HepG2 (cell line): Measurements from ENCODE around the gene CADPS2. TPM values are rescaled to one million over a fixed set of nuclear protein-coding genes. Genes with fewer than 3 reads are reported as not detected.

Source experiments
- CENPT ChIP-seq: sonication (generic); formaldehyde crosslinking; IDR thresholded peaks from 2 replicates; pipeline ENCODE4 v1.8.0; 2022; ENCODE audit warnings: low read depth, mild to moderate bottlenecking, moderate library complexity, missing genetic modification reagents
- polyA plus RNA-seq, 8 experiments: library from polyadenylated mRNA; depleted of rRNA in 3 of 8; stranded (reverse) in 7 of 8; unstranded in 1 of 8; fragments of >200 nt; fragmentation: Illumina TruSeq in 4 of 8; extraction: Trizol in 4 of 8; gene quantifications; 2 replicates each; pipeline versions ENCODE4 v1.2.1 to v1.2.3, GENCODE V29; 2011 to 2016; ENCODE audit warnings: low read depth in 4 of 8, missing spikeins in 1 of 8, mixed read lengths in 1 of 8; ENCODE audit not compliant: insufficient read depth in 1 of 8
- total RNA-seq, 5 experiments: library from RNA; depleted of rRNA; stranded (reverse); fragments of >200 nt; fragmentation: Illumina TruSeq; extraction: Trizol; gene quantifications; 2 replicates each; pipeline ENCODE4 v1.2.3, GENCODE V29; 2016; ENCODE audit warnings: low read depth in 1 of 5
- TF ChIP-seq, protein P1 (sequence below), 2 experiments: fragments of 450-650 bp in 1 of 2; sonication (generic) in 1 of 2; formaldehyde crosslinking in 1 of 2; IDR thresholded peaks; 2 replicates each; pipeline versions ENCODE4 v1.6.1 to v1.8.0; 2016 to 2022; ENCODE audit warnings: antibody characterized with exemption in 1 of 2, mild to moderate bottlenecking in 1 of 2, missing genetic modification reagents in 1 of 2
- TF ChIP-seq, protein P2 (sequence below): sonication (generic); formaldehyde crosslinking; IDR thresholded peaks from 2 replicates; pipeline ENCODE4 v1.4.0; 2020; ENCODE audit warnings: mild to moderate bottlenecking, missing genetic modification reagents

The CADPS2 gene
- total and polyA plus RNA-seq, 2 of the 13 experiments (the other 11 are each of a cell fraction or from before 2014, with no cell fraction given) = 17.6 to 43.8 TPM

DNA sequence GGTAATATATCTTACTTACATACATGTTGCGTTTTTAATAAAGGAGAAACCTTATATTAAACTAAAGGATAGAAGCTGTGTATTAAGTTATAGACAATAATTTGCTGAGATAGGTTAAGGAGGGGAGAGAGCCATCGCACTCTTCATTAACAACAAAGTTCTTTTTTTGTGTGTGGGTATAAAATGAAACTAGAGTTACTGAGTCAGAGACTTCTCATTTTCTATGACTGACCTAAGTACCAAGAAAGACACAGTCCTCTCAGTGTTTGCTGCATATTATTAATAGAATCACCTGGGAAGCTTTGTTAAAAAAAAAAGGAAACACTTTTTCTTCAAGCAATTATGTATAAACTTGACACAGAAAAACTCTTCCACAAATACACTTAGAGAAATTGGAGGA lies 613.1 kb downstream of the CADPS2 start (continued):
- TF ChIP-seq, protein P1, sequence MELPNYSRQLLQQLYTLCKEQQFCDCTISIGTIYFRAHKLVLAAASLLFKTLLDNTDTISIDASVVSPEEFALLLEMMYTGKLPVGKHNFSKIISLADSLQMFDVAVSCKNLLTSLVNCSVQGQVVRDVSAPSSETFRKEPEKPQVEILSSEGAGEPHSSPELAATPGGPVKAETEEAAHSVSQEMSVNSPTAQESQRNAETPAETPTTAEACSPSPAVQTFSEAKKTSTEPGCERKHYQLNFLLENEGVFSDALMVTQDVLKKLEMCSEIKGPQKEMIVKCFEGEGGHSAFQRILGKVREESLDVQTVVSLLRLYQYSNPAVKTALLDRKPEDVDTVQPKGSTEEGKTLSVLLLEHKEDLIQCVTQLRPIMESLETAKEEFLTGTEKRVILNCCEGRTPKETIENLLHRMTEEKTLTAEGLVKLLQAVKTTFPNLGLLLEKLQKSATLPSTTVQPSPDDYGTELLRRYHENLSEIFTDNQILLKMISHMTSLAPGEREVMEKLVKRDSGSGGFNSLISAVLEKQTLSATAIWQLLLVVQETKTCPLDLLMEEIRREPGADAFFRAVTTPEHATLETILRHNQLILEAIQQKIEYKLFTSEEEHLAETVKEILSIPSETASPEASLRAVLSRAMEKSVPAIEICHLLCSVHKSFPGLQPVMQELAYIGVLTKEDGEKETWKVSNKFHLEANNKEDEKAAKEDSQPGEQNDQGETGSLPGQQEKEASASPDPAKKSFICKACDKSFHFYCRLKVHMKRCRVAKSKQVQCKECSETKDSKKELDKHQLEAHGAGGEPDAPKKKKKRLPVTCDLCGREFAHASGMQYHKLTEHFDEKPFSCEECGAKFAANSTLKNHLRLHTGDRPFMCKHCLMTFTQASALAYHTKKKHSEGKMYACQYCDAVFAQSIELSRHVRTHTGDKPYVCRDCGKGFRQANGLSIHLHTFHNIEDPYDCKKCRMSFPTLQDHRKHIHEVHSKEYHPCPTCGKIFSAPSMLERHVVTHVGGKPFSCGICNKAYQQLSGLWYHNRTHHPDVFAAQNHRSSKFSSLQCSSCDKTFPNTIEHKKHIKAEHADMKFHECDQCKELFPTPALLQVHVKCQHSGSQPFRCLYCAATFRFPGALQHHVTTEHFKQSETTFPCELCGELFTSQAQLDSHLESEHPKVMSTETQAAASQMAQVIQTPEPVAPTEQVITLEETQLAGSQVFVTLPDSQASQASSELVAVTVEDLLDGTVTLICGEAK (IDR thresholded peaks at IDR 0.05) = no peak
- TF ChIP-seq, protein P1 (CRISPR knock-in tag; IDR thresholded peaks at IDR 0.05) = no peak
- TF ChIP-seq, protein P2, sequence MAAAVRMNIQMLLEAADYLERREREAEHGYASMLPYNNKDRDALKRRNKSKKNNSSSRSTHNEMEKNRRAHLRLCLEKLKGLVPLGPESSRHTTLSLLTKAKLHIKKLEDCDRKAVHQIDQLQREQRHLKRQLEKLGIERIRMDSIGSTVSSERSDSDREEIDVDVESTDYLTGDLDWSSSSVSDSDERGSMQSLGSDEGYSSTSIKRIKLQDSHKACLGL (CRISPR knock-in tag) = no peak
- TF ChIP-seq CENPT (CRISPR knock-in tag) = no peak
- TF ChIP-seq, all 625 proteins: peak for 0
